Endothelial cell (in vitro differentiated cells): Measurements from ENCODE around the gene CMTR1. TPM values are rescaled to one million over a fixed set of nuclear protein-coding genes. Genes with fewer than 3 reads are reported as not detected.

Experiments used
- DNase-seq: peaks from one replicate; pipeline ENCODE4 v3.0.0; 2021; ENCODE audit warnings: low spot score
- H3K27ac Mint-ChIP-seq: one replicate; pipeline ENCODE4 v1.8.0; 2021; ENCODE audit warnings: mixed read lengths, inconsistent platforms; ENCODE audit not compliant: unreplicated experiment
- H3K27me3 Mint-ChIP-seq: one replicate; pipeline ENCODE4 v1.8.0; 2021; ENCODE audit warnings: mild to moderate bottlenecking, moderate library complexity, mixed read lengths, inconsistent platforms; ENCODE audit not compliant: unreplicated experiment
- H3K36me3 Mint-ChIP-seq: one replicate; pipeline ENCODE4 v1.8.0; 2021; ENCODE audit warnings: mild to moderate bottlenecking, low read depth, mixed read lengths, inconsistent platforms; ENCODE audit not compliant: unreplicated experiment
- H3K4me1 Mint-ChIP-seq: one replicate; pipeline ENCODE4 v1.8.0; 2021; ENCODE audit warnings: mild to moderate bottlenecking, mixed read lengths, inconsistent platforms; ENCODE audit not compliant: unreplicated experiment
- H3K4me3 Mint-ChIP-seq: one replicate; pipeline ENCODE4 v1.8.0; 2021; ENCODE audit warnings: mild to moderate bottlenecking, mixed read lengths, inconsistent platforms; ENCODE audit not compliant: unreplicated experiment
- H3K9me3 Mint-ChIP-seq: one replicate; pipeline ENCODE4 v1.8.0; 2021; ENCODE audit warnings: mixed read lengths, inconsistent platforms; ENCODE audit not compliant: unreplicated experiment
- CTCF ChIP-seq: fragments of 200-600 bp; sonication (generic); IDR thresholded peaks from one replicate; pipeline ENCODE4 v1.5.0; 2021; ENCODE audit warnings: antibody characterized with exemption; ENCODE audit not compliant: unreplicated experiment
- total RNA-seq: library from RNA; stranded (reverse); fragmentation: NEBNext Ultra II Directional; extraction: Animal tissue kit (Norgen Biotek cat#: 25700); gene quantifications from one replicate; pipeline ENCODE4 v1.2.1, GENCODE V29; 2021; ENCODE audit not compliant: unreplicated experiment

The CMTR1 gene
- total RNA-seq, 1 donor from 2014 or later: 50.0 TPM

GRCh38 chr6:37485291-37485702 is 52.3 kb downstream of the CMTR1 start:
- DNase-seq: peak; percentile 24
- Mint-ChIP-seq H3K36me3 (peaks cover 31% of the 10 kb centered on the region), H3K27ac (no peak overlapping the region), H3K4me1 (peaks cover 20% of the 10 kb centered on the region), H3K4me3 (no peak overlapping the region), H3K9me3 (no peaks in the 10 kb centered on the region), H3K27me3 (peaks cover 2% of the 10 kb centered on the region)
- peak; percentile 35 for TF ChIP-seq CTCF

- H3K36me3 Mint-ChIP-seq: peaks cover 27% of the 10 kb centered on the region
- no peak overlapping the region for H3K4me3 Mint-ChIP-seq
- no peak for TF ChIP-seq CTCF
- peaks cover 2% of the 10 kb centered on the region for H3K27me3 Mint-ChIP-seq
- H3K9me3 Mint-ChIP-seq: no peaks in the 10 kb centered on the region
- no peak for DNase-seq
- H3K4me1 Mint-ChIP-seq: peaks cover 12% of the 10 kb centered on the region
- no peak overlapping the region for H3K27ac Mint-ChIP-seq
Measured at GRCh38 chr6:37486121-37486839, 53.3 kb downstream of the CMTR1 start.

- Mint-ChIP-seq H3K27ac (no peak overlapping the region), H3K4me3 (no peak overlapping the region), H3K27me3 (peaks cover 2% of the 10 kb centered on the region), H3K9me3 (no peaks in the 10 kb centered on the region), H3K36me3 (peaks cover 14% of the 10 kb centered on the region), H3K4me1 (peaks cover 4% of the 10 kb centered on the region)
- DNase-seq: no peak
- no peak for TF ChIP-seq CTCF
Measured at GRCh38 chr6:37487591-37488380, 54.8 kb downstream of the CMTR1 start.

GRCh38 chr6:37488476-37488875 is 55.5 kb downstream of the CMTR1 start:
- Mint-ChIP-seq H3K4me3 (no peak overlapping the region), H3K9me3 (no peaks in the 10 kb centered on the region), H3K27ac (no peak overlapping the region), H3K36me3 (peaks cover 7% of the 10 kb centered on the region), H3K27me3 (peaks cover 2% of the 10 kb centered on the region), H3K4me1 (peaks cover 4% of the 10 kb centered on the region)
- TF ChIP-seq CTCF: no peak
- DNase-seq: no peak
